Neural progenitor cell (in vitro differentiated cells): ENCODE measurements around the gene MRGPRE.
"Not testable (repeated sequence)": the region's sequence is repeated elsewhere in the genome, so short reads cannot be mapped to it uniquely, and the experiment has no call there.

Source experiments
- EZH2 ChIP-seq: fragments of 200-600 bp; sonication (generic); IDR thresholded peaks from 2 replicates; pipeline ENCODE4 v1.6.1; 2017; ENCODE audit warnings: antibody characterized with exemption, mild to moderate bottlenecking, moderate library complexity
- EZH2phosphoT487 ChIP-seq: fragments of 200-600 bp; sonication (generic); IDR thresholded peaks from 2 replicates; pipeline ENCODE4 v1.6.1; 2017; ENCODE audit warnings: antibody characterized with exemption
- TF ChIP-seq, protein P1 (sequence below): fragments of 200-600 bp; sonication (generic); IDR thresholded peaks from 2 replicates; pipeline ENCODE4 v1.5.1; 2017; ENCODE audit warnings: antibody characterized with exemption, mild to moderate bottlenecking

DNA sequence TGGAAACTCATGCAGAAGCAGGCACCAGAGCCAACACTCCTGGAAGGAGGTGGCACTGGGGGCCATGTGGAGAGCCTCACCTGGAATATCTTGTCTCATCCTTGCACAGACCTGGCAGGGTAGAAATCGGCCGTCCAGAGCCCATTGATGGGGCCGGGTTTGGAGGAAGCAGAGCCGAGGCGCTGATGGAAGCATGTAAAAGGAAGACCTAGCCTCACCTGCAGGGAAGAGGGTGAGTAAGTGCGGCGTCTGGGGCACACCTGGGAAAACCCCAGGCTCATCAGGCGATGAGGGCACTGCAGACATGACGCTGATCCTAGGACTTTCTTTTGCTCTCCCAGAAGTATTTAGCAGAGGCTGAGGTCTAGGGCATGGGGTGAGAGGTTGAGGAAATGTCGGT lies 48.9 kb upstream of the MRGPRE start:
- TF ChIP-seq, protein P1, sequence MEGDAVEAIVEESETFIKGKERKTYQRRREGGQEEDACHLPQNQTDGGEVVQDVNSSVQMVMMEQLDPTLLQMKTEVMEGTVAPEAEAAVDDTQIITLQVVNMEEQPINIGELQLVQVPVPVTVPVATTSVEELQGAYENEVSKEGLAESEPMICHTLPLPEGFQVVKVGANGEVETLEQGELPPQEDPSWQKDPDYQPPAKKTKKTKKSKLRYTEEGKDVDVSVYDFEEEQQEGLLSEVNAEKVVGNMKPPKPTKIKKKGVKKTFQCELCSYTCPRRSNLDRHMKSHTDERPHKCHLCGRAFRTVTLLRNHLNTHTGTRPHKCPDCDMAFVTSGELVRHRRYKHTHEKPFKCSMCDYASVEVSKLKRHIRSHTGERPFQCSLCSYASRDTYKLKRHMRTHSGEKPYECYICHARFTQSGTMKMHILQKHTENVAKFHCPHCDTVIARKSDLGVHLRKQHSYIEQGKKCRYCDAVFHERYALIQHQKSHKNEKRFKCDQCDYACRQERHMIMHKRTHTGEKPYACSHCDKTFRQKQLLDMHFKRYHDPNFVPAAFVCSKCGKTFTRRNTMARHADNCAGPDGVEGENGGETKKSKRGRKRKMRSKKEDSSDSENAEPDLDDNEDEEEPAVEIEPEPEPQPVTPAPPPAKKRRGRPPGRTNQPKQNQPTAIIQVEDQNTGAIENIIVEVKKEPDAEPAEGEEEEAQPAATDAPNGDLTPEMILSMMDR, result not testable (repeated sequence)
- TF ChIP-seq EZH2, EZH2phosphoT487: not testable (repeated sequence)
